OCI-LY7 (cell line): ENCODE measurements around the gene EPB41L4A. TPM values are rescaled to one million over a fixed set of nuclear protein-coding genes. Genes with fewer than 3 reads are reported as not detected.
"Not testable (repeated sequence)": the region's sequence is repeated elsewhere in the genome, so short reads cannot be mapped to it uniquely, and the experiment has no call there.

ENCODE experiments used
- BruUV-seq: library from RNA; stranded (reverse); fragments of 400-500 nt; replicated peaks from 2 replicates; lab custom pipeline; 2021; lab: Mats Ljungman, UMichigan
- CTCF ChIA-PET: fragments of 300-600 bp; sonication (Branson Sonifier 250); formaldehyde crosslinking; loops from one replicate; lab custom pipeline; 2022; ENCODE audit warnings: antibody characterized with exemption; ENCODE audit not compliant: unreplicated experiment; lab: Charles Lee
- POLR2A ChIA-PET: fragments of 300-600 bp; sonication (Branson Sonifier 250); formaldehyde crosslinking; loops from one replicate; lab custom pipeline; 2022; ENCODE audit warnings: antibody characterized with exemption; lab: Charles Lee
- DNase-seq: peaks from one replicate; pipeline ENCODE4 v3.0.0-alpha.2; 2015; ENCODE audit warnings: low spot score
- H2AFZ ChIP-seq: fragments of 200-600 bp; sonication (generic), shearing (Covaris generic); 2 replicates; pipeline ENCODE4 v1.6.1; 2014; ENCODE audit warnings: mild to moderate bottlenecking, antibody characterized with exemption, low read length, moderate library complexity
- H3K27ac ChIP-seq: fragments of 200-600 bp; sonication (generic); 2 replicates; pipeline ENCODE4 v1.5.1; 2014; ENCODE audit warnings: mixed run types, low read depth, mild to moderate bottlenecking, moderate library complexity, low read length, inconsistent platforms; ENCODE audit not compliant: poor library complexity, severe bottlenecking
- H3K36me3 ChIP-seq: fragments of 200-600 bp; sonication (generic); 2 replicates; pipeline ENCODE4 v1.6.1; 2014; ENCODE audit warnings: mild to moderate bottlenecking, antibody characterized with exemption, low read length, moderate library complexity, mixed read lengths; ENCODE audit not compliant: insufficient read depth
- H3K4me1 ChIP-seq: fragments of 200-600 bp; sonication (generic); 2 replicates; pipeline ENCODE4 v1.5.1; 2014; ENCODE audit warnings: mild to moderate bottlenecking, low read length; ENCODE audit not compliant: insufficient read depth, poor library complexity, severe bottlenecking
- H3K4me2 ChIP-seq: fragments of 200-600 bp; sonication (generic); 2 replicates; pipeline ENCODE4 v1.6.1; 2014; ENCODE audit warnings: mild to moderate bottlenecking, low read length
- H3K4me3 ChIP-seq: fragments of 200-600 bp; sonication (generic); 2 replicates; pipeline ENCODE4 v1.5.1; 2014; ENCODE audit warnings: mild to moderate bottlenecking, low read depth, low read length; ENCODE audit not compliant: poor library complexity, severe bottlenecking
- H3K79me2 ChIP-seq: fragments of 200-600 bp; sonication (generic); 2 replicates; pipeline ENCODE4 v1.6.1; 2016; ENCODE audit warnings: low read depth, mild to moderate bottlenecking, low read length, moderate library complexity, mixed read lengths; ENCODE audit not compliant: insufficient read depth
- H3K9me2 ChIP-seq: fragments of 200-600 bp; sonication (generic); 2 replicates; pipeline ENCODE4 v1.6.1; 2016; ENCODE audit warnings: mild to moderate bottlenecking, low read length, mixed read lengths; ENCODE audit not compliant: insufficient read depth
- H3K9me3 ChIP-seq: fragments of 200-600 bp; sonication (generic); 2 replicates; pipeline ENCODE4 v1.6.1; 2014; ENCODE audit warnings: mild to moderate bottlenecking, mixed run types, low read length, mixed read lengths
- H4K20me1 ChIP-seq: fragments of 200-600 bp; sonication (generic); 2 replicates; pipeline ENCODE4 v1.6.1; 2014; ENCODE audit warnings: mild to moderate bottlenecking, antibody characterized with exemption, low read length, moderate library complexity, mixed read lengths; ENCODE audit not compliant: insufficient read depth
- EZH2phosphoT487 ChIP-seq: fragments of 200-600 bp; sonication (generic); IDR thresholded peaks from 2 replicates; pipeline ENCODE4 v1.6.1; 2018; ENCODE audit warnings: low read depth, borderline replicate concordance, mild to moderate bottlenecking, mixed run types, antibody characterized with exemption, low read length, moderate library complexity, mixed read lengths
- intact Hi-C: fragments of 100-400 bp; cut with micrococcal nuclease; formaldehyde crosslinking; loops from one replicate; pipeline ENCODE4 v1.10.0; 2022; ENCODE audit not compliant: unreplicated experiment
- total RNA-seq, 2 experiments: library from RNA; depleted of rRNA in 1 of 2; stranded (reverse); fragments of >200 nt in 1 of 2; shearing (Covaris generic) in 1 of 2; gene quantifications; 2 replicates each; pipeline ENCODE4 v1.2.3, GENCODE V29; 2014 to 2022
- TF ChIP-seq, protein P1 (sequence below): fragments of 200-600 bp; sonication (generic); conservative IDR thresholded peaks from 2 replicates; pipeline ENCODE4 v1.5.1; 2014; ENCODE audit warnings: mild to moderate bottlenecking, antibody characterized with exemption, low read length, moderate library complexity, mixed read lengths

The EPB41L4A gene
- total RNA-seq, 2 experiments from 2014 or later: 0.03 TPM; not detected in 1

GRCh38 chr5:112445626-112446350, 26.7 kb upstream of the EPB41L4A start:
- TF ChIP-seq, protein P1, sequence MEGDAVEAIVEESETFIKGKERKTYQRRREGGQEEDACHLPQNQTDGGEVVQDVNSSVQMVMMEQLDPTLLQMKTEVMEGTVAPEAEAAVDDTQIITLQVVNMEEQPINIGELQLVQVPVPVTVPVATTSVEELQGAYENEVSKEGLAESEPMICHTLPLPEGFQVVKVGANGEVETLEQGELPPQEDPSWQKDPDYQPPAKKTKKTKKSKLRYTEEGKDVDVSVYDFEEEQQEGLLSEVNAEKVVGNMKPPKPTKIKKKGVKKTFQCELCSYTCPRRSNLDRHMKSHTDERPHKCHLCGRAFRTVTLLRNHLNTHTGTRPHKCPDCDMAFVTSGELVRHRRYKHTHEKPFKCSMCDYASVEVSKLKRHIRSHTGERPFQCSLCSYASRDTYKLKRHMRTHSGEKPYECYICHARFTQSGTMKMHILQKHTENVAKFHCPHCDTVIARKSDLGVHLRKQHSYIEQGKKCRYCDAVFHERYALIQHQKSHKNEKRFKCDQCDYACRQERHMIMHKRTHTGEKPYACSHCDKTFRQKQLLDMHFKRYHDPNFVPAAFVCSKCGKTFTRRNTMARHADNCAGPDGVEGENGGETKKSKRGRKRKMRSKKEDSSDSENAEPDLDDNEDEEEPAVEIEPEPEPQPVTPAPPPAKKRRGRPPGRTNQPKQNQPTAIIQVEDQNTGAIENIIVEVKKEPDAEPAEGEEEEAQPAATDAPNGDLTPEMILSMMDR: no peak
- TF ChIP-seq EZH2phosphoT487: no peak
- H3K4me3 ChIP-seq: no peak overlapping the region
- no peaks in the 10 kb centered on the region for H3K36me3 ChIP-seq
- H3K4me1 ChIP-seq: no peaks in the 10 kb centered on the region
- no peaks in the 10 kb centered on the region for H3K79me2 ChIP-seq
- H3K4me2 ChIP-seq: no peak overlapping the region
- no peak for DNase-seq
- no peaks in the 10 kb centered on the region for H3K9me3 ChIP-seq
- H3K9me2 ChIP-seq: no peaks in the 10 kb centered on the region
- no peaks in the 10 kb centered on the region for H4K20me1 ChIP-seq
- no peak overlapping the region for H3K27ac ChIP-seq
- no TSS peak for BruUV-seq
- ChIA-PET CTCF (no interaction called here), POLR2A (no interaction called here)
- no peak overlapping the region for H2AFZ ChIP-seq
- intact Hi-C loops: no loop called here

DNA sequence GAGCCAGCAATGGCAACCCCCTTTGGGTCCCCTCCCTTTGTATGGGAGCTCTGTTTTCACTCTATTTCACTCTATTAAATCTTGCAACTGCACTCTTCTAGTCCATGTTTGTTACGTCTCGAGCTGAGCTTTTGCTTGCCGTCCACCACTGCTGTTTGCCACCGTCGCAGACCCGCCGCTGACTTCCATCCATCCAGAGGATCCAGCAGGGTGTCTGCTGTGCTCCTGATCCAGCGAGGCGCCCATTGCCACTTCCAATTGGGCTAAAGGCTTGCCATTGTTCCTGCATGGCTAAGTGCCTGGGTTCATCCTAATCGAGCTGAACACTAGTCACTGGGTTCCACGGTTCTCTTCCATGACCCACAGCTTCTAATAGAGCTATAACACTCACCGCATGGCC, 24.9 kb upstream of the EPB41L4A start:
- CTCF ChIA-PET, intact Hi-C loops, H3K36me3 ChIP-seq, H3K79me2 ChIP-seq, H3K27ac ChIP-seq, DNase-seq, H4K20me1 ChIP-seq, H3K9me2 ChIP-seq, H3K4me1 ChIP-seq, POLR2A ChIA-PET, H3K4me2 ChIP-seq, H3K4me3 ChIP-seq, H2AFZ ChIP-seq, BruUV-seq, H3K9me3 ChIP-seq: not testable (repeated sequence)

GRCh38 chr5:112440031-112440430, 21.0 kb upstream of the EPB41L4A start:
- TF ChIP-seq EZH2phosphoT487: no peak
- TF ChIP-seq, protein P1: no peak
- H3K9me2 ChIP-seq: no peaks in the 10 kb centered on the region
- no peak overlapping the region for H2AFZ ChIP-seq
- H3K4me1 ChIP-seq: peaks cover 10% of the 10 kb centered on the region
- no peak overlapping the region for H3K27ac ChIP-seq
- H3K4me2 ChIP-seq: no peak overlapping the region
- DNase-seq: no peak
- ChIA-PET CTCF (no interaction called here), POLR2A (interaction anchor here (0.6 to 1.0 kb wide), 2 partner anchors 259 to 1216 kb away, joined by 3 read pairs; no protein-coding TSS in a partner anchor)
- no peaks in the 10 kb centered on the region for H4K20me1 ChIP-seq
- no peaks in the 10 kb centered on the region for H3K79me2 ChIP-seq
- no peaks in the 10 kb centered on the region for H3K9me3 ChIP-seq
- no peaks in the 10 kb centered on the region for H3K36me3 ChIP-seq
- no TSS peak for BruUV-seq
- no peak overlapping the region for H3K4me3 ChIP-seq
- intact Hi-C loops: no loop called here
